ENCODE data around the gene PLK2.

PLK2 gene

DNA sequence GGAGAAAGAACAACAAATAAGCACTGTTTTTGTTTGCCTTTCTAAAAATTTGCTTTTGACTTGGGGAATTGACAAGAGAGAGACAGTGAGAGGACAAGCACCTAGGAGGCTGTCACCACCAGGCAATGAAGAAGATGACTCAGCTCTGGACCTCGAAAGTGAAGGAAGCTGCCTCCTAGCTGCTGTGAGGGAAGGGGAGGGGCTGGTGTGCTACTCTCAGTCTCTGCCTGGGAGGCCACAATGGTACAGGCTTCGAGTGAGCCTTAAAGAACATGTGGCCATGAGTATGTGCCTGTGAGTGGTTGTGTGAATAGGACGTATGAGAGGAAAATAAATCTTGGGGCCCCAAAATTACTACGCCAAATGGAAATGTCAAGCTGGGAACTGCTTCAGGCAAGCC lies 7.1 kb upstream of the PLK2 start:
- DNase-seq (ENCODE audit: low spot score): peak; percentile 28
- TF ChIP-seq, protein P1, sequence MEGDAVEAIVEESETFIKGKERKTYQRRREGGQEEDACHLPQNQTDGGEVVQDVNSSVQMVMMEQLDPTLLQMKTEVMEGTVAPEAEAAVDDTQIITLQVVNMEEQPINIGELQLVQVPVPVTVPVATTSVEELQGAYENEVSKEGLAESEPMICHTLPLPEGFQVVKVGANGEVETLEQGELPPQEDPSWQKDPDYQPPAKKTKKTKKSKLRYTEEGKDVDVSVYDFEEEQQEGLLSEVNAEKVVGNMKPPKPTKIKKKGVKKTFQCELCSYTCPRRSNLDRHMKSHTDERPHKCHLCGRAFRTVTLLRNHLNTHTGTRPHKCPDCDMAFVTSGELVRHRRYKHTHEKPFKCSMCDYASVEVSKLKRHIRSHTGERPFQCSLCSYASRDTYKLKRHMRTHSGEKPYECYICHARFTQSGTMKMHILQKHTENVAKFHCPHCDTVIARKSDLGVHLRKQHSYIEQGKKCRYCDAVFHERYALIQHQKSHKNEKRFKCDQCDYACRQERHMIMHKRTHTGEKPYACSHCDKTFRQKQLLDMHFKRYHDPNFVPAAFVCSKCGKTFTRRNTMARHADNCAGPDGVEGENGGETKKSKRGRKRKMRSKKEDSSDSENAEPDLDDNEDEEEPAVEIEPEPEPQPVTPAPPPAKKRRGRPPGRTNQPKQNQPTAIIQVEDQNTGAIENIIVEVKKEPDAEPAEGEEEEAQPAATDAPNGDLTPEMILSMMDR (IDR thresholded peaks at IDR 0.05; ENCODE audit: borderline replicate concordance, control extremely low read depth, extremely low read depth, insufficient read depth, missing control alignments): no peak
- in situ Hi-C loops (cut with MboI; ENCODE audit: low sequenced_read_pairs, unreplicated experiment): loop anchor here (10.0 to 25.0 kb wide), 3 partner anchors 682 to 1172 kb away; no protein-coding TSS in a partner anchor

DNA sequence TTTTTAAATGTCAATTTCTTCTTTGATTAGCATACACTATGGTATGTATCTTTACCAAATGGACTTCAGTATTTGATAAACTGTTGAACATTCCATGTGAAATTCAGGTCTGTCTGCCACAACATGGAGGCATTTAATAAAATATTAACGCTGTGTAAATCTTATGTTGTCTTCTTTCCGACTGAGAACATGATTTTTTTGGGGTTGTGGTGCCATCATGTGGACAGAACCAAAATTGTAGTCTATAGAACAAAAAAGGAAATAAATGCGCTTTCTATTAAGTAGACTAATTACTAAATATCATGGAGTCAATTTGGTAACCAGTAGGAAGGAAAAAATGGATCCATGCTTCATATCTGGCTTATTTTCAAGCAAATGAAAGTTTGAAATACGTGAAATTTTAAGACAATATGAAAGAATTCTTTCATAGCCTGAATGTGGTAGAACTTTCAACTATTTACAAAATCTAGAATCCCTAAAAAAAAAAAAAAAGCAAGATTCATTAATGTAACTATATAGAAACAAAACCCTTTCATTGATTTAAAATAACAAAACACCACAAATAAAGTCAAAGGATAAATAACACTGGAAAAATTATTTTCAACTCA lies 2.8 kb upstream of the PLK2 start:
- DNase-seq (ENCODE audit: low spot score): peak; percentile 38
- in situ Hi-C loops (cut with MboI; ENCODE audit: low sequenced_read_pairs, unreplicated experiment): loop anchor here (10.0 to 25.0 kb wide), 3 partner anchors 678 to 1168 kb away; no protein-coding TSS in a partner anchor
- TF ChIP-seq, protein P1 (IDR thresholded peaks at IDR 0.05; ENCODE audit: borderline replicate concordance, control extremely low read depth, extremely low read depth, insufficient read depth, missing control alignments): peak; percentile 51

DNA sequence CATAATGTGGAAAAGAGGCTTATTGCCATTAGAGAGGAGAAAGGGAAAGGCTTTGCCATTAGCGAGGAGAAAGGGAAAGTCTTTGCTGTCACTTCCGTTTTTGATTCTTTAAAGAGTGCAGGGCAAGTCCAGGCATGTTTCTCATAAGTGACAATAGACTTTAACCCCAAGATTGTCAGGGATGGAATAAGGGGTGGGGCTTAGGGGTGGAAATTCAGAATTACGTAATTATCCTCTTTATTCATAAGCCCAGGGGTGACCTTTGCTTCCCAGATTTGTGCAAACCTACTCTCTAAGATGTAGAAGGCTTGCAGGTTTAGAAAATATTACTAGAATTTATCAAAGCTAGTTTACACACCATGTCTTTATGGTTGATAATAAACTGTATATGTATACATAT lies 2.3 kb upstream of the PLK2 start:
- in situ Hi-C loops (cut with MboI; ENCODE audit: low sequenced_read_pairs, unreplicated experiment): loop anchor here (10.0 to 25.0 kb wide), 3 partner anchors 677 to 1167 kb away; no protein-coding TSS in a partner anchor
- TF ChIP-seq, protein P1 (IDR thresholded peaks at IDR 0.05; ENCODE audit: borderline replicate concordance, control extremely low read depth, extremely low read depth, insufficient read depth, missing control alignments): no peak

DNA sequence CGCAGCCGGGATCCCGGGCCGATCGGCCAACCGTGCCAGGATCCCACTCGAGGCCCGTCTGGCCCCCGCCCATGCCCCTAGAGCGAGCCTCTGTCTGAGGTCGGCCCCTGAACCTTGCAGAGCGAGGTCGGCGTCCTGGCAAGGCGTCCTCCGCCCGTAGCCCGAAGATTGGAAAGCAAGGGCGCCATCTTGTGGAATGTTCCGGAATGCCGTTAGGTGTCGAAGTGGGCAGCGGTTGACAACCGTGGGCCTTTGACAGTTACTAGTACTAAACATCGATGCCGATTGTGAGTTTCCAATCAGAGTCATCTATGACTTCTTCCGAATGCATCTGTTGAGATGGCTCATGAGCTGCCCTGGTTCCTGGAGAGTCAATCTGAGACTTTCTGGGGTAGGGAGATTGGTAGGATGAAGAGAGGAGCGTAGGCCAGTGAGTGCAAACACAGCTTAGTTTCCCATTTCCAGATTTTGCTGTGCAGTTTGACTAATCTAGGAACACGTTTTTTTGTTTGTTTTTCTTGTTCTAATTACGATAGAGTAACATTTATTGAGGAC lies 923 bp upstream of the PLK2 start:
- TF ChIP-seq, protein P1 (IDR thresholded peaks at IDR 0.05; ENCODE audit: borderline replicate concordance, control extremely low read depth, extremely low read depth, insufficient read depth, missing control alignments): peak; percentile 82
- DNase-seq (ENCODE audit: low spot score): peak; percentile 82
- in situ Hi-C loops (cut with MboI; ENCODE audit: low sequenced_read_pairs, unreplicated experiment): loop anchor here (10.0 to 25.0 kb wide), 3 partner anchors 676 to 1166 kb away; no protein-coding TSS in a partner anchor

More for the DNA sequence above, 2.3 kb upstream of the PLK2 start:
- DNase-seq (ENCODE audit: low spot score): no peak

DNA sequence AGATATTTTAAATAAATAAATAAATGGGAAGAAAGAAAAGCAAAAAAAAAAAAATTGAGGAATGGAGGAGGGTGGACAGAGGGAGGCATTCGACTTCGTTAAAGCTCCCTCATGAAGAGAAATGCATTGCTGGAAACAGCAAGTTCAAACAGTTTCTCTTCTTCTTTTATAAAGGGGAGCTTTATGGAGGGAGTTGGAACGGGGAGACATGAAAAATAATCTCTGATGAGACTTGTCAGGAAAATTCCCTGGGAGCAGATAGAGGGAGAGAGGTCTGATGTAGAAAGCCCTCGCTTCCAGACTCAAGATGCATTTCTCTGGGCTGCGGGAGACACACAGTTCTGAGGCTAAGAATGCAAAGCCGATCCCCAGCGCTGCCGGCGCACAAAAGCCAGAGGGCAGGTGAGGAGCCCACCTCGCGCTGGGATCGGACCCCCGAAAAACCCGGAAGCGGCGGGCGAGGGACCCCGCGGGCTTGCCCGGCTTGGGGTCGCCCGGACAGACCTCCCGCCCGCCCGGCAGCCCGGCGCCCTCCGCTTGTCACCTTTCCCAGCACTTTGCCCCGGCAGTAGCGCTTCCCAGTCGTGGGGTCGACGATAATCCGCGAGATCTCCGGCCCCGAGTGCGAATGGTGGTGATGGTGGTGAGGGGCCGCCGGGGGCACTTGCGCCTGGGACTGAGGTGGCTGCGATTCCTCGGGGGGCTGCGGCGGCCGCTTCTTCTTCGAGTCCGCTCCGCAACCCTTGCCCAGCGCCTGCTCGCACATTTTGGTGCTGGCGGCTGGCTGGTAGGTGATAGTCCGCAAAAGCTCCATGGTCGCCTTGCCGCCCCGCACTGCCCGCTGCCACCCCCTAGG lies 512 bp downstream of the PLK2 start:
- in situ Hi-C loops (cut with MboI; ENCODE audit: low sequenced_read_pairs, unreplicated experiment): loop anchor here (10.0 to 25.0 kb wide), 3 partner anchors 675 to 1165 kb away; no protein-coding TSS in a partner anchor
- TF ChIP-seq, protein P1 (IDR thresholded peaks at IDR 0.05; ENCODE audit: borderline replicate concordance, control extremely low read depth, extremely low read depth, insufficient read depth, missing control alignments): no peak
- DNase-seq (ENCODE audit: low spot score): no peak

DNA sequence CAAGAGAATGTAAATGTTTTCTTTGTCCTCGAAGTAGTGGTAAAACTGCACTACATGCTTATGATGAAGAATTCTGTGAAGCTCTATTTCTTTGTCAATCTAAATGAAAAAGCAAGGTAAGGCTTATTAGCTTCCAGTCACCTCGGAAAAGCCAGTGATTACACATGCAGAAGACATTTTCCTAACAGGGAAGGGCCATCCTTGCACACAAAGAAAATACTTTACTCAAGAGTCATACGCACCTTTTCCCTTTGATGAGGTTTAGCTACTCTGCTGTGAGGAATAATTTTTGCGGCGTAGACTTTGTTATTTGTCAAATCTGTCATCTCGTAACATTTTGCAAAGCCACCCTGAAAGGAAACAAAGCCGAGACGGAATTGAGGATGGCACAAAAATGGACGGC lies 1.1 kb downstream of the PLK2 start:
- in situ Hi-C loops (cut with MboI; ENCODE audit: low sequenced_read_pairs, unreplicated experiment): loop anchor here (25.0 kb wide), 1 partner anchor 946 kb away; no protein-coding TSS in a partner anchor
- no peak for DNase-seq (ENCODE audit: low spot score)
- TF ChIP-seq, protein P1 (IDR thresholded peaks at IDR 0.05; ENCODE audit: borderline replicate concordance, control extremely low read depth, extremely low read depth, insufficient read depth, missing control alignments): no peak
